Right hindlimb (tissue), 1 donor: Measurements from ENCODE around the gene ZNF641.

Experiments used
- DNase-seq: peaks from one replicate; pipeline ENCODE4 v3.0.0-alpha.2; 2018

The ZNF641 gene

DNA sequence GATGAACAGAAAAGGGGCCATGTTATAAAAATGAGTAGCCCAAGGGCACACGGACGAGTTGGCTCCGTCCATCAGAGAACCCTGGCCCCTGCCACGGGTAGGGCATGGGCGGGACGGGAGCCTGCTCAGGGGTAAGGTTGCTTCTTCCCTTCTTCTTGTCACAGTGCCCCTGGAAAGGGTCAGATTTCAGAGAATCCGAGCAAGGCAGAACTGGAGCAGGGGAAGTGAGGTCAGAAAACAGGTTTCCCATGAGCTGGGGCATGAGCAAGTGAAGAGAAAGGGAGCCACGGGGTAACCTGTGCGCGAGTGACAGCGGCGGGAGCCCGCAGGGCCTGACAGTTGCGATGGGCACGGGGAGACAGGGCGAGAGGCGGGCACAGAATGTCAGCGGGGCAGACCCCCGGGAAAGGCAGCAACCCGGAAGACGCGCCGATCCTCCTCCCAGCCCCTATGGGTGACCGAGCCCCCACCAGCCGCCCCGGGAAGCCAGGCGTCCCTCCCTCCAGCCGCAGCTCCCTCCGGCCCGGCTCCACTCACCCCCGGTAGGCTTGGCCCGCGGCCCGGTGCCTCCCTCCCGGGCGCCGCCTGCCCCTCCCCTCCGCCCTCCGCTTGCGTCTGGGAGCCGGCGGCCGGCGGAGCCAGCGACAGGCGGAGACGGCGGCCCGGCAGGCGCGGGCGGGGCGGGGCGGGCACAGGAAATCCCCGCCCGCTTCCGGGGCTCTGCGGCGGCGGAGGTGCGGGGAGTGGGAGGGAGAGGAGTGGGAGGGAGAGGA is at the start of gene ZNF641:
Gene ZNF641 (minus strand): TSS at position 671 of the 773 bp plus-strand sequence. CDS start 2,829 bp downstream, outside the sequence.
- peak; percentile 88 for DNase-seq

DNA sequence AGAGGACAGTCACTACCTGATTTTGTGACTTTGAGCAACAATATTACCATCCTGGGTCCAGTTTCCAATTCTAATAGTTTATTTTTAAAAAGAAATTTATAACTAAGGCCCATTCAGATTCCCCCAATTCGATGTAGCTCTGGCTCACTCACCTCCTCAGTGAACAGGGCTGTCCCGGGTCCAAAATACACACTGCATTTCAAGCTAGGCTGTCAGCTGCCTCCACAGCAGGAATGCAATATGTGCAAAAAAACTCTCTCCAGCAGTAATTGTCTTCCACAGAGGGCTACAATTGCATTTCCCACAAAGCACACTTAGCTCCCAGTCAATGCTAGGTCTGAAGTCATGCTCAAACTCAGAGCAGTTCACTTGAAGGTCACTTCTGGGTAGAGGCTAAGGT is 39.3 kb upstream of the ZNF641 start:
- no peak for DNase-seq

DNA sequence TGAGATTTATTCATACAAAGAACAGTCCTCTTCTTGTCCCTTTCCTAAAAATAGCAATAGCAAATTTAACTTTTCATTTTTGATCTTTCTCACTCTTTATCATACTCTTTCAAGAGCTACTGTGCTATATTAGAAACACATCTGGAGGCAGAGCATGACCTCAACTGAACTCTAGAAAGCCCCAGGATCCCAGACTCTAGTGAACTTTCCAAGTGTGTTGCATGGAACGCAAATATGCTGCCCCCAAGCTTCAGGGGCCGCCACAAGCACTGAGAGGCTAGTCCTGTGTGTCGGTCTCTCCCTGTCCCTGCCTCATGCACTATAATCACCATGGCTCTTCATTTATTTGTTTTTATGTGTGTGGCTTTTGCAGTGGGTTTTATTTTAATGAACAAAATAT is 38.7 kb upstream of the ZNF641 start:
- DNase-seq = no peak

DNA sequence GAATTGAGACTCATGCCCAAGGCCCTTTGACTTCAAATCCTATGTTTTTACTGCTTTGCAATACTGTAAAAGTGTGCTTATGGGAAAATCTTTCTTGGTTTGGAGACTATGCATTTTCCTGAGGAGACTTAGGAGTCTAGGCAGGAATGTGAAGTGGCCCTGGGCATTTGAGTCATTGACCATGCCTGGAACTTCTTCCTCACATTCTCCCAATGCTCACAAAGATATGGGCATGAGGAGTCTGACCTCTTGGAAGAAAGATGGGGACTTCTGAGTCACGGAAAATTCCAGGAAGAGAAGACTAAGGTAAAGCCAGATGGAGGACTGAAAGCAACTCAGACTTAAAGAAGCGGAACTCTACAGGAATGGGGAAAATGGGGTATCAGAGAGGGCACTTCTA is 38.2 kb upstream of the ZNF641 start:
- no peak for DNase-seq

DNA sequence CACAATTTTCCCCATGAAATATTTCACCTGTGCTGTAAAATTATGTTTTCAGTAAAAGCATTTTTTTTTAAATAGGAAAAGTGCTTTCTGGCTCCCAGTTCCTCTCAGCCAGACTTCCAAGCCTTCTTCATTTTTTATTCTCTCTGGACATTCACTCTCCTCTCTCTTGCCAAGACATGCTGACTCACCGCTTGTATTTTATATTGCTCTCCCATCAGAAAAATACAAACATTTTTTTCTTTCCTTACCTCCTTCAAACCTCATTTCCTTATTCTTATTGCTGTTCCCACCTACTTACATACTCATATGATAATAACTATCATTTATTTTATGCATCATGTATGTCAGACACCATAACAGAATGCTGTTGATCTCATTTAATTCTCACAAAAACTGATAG is 37.7 kb upstream of the ZNF641 start:
- no peak for DNase-seq

DNA sequence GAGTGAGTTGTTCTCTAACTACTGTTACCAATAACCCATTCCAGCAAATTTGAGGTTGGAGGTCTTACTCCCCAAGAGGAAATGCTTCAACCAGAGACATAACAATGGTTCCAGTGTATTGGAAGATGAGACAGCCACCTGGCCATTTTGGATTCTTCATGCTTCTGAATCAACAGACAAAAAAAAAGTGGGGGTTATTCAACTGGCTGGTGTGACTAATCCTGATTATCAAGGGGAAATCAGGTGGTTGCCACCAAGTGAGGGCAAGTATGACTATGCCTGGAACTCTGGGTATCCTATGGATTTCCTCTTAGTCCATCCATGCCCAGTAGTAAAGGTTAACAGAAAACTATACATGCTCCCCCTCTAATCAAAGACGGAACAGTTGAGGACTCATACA is 29.9 kb upstream of the ZNF641 start:
- DNase-seq = no peak

DNA sequence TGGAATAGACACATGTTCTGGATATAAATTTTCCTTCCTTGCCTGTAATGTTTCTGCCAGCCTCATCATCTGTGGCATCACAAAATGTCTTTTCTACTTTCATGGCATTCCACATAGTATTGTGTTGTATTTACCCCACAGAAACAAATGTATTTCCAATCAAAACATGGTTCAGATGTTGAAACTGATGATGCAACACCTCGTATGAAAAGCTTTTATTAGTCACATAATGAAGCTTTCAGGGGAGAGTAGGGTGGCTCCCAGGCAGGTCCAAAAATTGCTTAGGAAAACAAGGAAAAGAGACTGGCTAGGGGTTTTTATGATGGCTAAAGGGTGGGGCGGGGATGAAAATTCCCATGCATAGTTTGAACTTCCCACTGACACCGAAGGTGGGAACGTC is 29.1 kb upstream of the ZNF641 start:
- DNase-seq = no peak

DNA sequence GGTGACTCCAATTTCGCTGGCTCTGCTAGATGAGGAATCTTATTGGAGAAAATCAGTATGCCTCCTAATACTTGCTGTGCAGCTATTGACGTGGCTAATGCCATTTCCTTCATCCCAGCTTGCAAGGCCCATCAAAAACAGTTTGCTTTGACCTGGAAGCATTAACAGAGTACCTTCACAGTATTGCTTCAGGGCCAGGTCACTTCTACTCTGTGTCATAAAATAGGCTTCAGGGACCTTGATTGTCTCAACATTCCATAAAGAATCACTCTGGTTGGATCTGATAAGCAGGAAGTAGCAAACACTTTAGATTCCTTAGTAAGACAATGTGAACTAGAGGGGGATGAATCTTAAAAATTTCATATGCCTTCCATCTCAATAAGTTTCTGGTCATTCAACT is 26.9 kb upstream of the ZNF641 start:
- DNase-seq = no peak

DNA sequence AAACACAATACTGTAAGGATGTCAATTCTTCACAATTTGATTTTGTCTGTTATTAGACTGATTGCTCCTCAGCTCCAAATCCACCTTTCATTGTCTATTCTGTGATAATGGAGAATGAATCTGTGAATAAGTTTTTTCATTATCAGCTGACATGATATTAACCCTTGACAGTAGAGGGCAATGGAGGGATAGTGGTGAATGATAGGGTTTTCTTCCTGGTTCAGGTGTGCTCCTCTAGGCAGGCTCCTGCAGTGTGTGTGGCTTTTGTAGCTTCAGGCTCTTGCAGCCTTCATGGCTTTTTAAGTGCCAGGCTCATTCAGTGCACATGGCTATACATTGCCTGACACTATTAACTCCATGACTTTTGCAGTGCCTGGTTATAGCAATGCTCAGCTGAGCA is 23.4 kb upstream of the ZNF641 start:
- no peak for DNase-seq

DNA sequence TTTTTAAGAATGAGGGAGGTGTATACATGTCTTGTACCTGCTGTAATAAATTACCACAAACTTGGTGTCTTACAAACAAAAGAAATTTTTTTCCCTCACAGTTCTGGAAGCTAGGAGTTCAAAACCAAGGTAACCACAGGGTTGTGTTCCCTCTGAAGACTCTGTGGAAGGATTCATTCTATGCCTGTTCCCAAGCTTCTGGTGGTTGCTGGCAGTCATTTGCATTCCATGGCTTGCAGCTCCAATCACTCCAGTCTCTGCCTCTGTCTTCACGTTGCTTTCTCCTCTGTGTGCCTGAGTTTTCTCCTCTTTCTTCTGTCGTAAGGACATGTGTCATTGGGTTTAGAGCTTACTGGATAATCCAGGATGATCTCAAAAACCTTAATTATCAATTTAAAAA is 15.4 kb upstream of the ZNF641 start:
- DNase-seq = no peak

DNA sequence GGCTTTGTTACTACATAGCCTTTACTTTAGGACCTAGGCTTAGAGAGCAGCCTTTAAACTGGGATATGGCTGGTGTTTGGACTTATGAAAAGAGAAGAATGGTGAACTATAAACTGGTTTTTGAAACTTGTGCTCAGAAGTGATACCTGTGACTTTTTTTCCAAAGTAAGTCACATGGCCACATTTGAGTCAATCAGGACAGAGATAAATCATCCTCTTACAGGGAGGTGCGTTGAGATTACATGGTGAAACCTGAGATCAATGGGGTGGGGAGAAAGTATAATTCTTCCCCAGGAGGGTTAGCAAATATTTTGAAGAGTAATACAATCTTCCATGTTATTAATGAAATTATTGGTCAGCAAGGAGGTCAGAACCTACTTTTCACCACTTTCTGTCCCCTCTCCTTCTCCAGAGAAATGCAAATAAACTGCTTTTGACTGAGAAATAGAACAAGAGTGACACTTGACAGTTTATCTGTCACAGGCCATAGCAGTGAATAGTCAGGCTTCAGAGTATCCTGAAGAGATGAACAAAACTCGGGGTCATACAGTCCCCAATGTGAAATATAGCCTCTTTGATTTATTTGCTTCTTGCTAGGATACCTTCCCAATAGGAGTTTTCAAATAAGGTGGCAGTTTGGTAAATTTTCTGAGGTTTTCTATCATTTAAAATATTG is 11.1 kb upstream of the ZNF641 start:
- DNase-seq = no peak

DNA sequence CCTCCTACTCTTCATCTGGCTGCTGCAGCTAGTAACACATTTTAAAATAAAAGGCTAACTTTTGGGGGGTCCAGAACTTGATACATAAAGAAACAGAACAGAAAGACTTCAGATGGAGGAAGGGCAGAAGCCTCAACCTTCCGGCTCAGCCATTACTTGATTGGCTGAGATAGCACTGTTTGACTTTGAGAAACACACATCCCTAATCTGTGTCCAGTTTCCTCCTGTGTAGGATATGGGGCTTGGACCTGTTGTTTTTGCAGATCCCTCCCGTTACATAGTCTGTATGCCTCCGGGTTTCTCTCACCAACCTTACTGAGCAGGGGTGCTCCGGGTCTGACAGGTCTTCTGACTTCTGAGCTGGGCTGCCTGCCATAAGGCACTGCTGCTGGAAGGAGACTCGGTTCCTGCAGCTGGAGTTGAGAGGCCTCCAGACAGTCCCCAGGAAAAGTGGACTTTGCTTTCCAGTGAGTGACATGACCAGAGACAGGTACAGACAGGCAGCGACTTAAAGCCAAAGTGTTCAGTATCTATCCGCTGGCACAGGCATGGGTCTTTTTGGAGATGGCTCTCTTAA is 8.3 kb upstream of the ZNF641 start:
- DNase-seq = no peak

DNA sequence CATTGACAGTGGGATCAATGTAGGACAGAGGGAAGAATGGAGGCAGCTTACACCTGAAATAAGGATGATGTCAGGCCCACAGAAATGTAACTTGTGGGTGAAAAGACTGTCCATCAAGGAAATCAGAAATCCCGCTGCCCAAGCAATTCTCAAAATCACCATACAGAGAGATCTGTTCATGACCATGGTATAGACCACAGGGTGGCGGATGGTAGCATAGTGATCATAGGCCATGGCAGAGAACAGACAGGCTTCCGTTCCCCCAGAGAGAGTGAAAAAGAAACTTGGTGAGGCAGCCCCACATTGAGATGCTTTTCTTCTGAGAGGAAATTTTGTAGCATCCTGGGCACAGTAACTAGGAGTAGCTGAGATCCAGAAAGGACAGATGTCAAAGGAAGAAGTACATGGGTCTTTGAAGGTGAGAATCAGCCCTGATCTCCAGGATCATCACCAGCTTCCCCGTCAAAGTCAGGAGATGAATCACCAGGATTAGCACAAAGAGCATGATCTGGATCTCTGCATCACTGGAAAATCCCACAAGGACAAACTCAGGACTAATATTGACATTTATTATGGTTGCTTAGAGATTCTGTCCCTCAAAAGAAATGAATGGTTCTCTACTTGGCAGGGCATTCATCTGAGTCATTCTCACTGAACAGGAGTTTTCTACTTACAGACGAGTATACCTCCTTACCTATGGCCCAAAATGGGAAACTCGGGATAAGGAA is 5.5 kb upstream of the ZNF641 start:
- DNase-seq = no peak

DNA sequence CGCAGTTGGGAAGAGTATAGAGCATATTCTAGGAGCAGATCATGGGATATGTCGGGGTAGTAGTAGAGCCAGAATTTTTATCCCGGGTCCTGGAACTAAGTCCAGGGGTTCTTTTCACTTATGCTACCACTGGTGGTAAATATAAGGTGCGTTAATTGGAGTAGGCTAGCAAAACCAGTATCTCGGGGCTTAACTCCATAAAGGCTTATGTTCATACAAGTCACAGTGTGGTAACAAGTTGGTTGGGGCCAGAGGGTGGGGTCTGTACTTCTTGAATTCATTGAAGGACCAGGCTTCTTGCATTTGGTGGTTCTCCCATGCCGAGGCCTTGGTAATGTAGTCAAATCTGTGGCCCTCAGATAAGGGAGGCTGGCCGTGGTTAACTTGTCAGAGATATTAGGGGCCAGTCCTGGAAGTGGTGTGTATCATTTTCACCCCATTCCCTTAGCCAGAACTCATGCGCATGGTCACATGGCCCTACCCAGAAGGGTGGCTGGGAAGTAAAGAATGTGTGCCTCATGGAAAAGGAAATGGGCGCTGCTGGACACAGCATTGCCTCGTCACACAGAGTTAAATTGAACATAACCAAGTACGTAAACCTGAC is 1.5 kb upstream of the ZNF641 start:
- no peak for DNase-seq

DNA sequence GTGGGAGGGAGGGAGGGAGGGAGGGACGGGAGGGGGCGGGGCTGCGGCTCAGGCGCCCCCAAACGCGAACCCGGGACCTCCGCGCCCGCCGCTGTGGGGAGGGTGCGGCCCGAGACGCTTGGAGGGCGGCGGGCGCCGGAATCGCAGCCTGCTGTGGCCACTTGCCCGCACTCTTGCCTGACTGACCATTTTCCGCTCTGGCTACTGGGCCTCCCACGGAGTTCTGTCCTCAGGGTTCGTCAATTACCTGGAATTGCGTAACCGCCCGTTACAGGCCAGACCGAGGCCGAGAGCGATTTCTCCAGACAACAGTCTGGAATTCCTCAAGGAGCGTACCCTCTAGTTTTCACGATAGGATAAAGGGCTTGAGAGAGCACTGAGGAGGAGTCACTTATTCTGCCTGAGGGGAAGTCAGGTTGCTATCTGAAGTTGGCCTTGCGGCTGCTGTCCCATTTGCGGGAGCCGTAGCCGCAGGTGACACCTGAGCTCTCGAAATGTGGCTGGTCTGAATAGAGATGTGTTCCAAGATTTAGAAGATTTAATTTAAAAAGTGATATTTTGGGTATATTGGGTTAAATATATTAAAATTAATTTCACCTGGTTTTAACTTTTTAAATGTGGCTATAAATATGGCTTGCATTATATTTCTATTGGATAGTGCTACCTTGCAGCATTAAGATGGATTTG is 446 bp upstream of the ZNF641 start:
- DNase-seq = no peak

DNA sequence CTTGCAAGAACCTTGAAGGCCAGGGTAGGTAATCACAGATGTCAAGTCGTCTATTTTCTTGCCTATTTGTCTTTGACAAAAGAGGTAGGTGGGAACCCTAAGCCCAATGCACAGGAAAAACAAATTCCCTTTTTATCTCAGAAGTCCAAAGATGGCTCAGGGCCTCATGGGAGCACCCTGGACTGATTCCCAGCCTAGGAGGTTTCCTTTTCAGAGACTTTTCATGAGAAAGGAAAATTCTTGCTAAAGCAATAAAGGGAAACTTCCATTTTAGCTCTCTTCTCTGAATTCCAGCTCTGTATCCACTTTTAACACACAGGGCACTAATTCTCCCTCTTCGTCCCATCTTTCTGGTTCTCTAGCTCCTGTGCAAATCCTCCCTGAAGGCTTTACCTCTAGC is 1.2 kb downstream of the ZNF641 start:
- DNase-seq = peak; percentile 55

DNA sequence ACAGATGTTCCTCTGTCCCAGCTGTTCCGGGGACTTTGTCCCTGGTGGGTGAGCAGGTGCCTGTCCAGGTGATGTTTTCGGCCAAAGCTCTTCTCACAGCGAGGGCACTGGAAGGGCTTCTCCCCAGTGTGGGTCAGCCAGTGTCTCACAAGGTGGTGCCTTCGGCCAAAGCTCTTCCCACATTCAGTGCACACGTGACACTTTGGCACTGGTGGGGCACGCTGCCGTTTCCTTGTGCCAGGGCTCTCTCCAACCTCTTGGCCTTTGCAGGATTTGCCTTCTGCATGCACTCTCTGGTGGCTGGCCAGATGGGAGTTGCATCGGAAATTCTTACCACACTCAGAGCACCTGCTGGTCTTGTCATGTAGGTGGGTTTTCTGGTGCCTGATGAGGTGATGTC is 7.7 kb downstream of the ZNF641 start:
- no peak for DNase-seq

DNA sequence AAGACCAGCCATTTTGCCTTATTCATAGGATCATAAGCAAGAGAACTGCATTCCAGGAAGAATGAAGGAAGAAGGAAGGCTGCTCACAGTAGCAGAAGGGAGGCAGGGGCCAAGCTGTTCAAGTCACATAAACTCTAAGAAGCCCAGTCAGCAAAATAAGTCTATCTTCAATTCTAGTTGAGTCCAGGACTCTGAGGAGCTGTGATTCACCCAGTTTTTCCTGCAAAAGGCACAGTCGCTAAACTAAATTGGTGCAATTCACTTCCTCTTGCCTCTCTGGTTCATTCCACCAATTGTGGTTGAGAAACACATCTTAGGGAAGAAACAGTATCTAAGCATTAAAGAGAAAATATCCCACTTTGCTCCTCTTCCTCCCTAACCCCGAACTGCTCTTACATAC is 9.8 kb downstream of the ZNF641 start:
- no peak for DNase-seq

DNA sequence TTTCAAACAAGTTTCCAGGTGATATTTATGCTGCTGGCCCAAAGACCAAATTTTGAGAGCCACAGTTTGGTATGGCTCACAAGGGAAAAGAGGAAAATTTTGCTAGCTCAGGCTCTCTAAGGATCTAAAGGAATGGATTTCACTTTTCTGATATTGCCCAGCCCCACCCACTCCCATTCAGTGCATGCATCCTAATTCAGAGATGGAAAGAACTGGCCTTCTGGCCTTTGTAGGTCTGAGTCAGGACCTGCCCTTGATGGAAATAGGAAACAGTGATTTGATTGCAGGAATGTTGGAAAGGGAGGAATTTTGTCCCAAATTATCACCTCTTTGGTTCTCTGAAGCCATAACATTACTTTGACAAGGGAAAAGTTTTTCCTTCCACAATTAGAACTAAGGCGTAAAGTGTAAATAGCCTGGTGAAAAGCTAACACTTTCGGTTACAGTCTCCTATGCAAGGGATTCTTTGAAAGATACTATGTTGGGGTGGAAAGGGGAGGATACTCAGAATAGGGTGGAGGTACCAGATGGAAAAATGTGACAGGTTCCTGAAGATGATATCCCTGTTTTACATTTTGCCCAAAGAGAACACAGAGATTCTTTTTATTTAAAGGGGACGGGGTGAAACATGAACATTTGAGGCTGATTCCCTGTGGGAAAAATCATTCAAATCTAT is 11.1 kb downstream of the ZNF641 start:
- DNase-seq = no peak

DNA sequence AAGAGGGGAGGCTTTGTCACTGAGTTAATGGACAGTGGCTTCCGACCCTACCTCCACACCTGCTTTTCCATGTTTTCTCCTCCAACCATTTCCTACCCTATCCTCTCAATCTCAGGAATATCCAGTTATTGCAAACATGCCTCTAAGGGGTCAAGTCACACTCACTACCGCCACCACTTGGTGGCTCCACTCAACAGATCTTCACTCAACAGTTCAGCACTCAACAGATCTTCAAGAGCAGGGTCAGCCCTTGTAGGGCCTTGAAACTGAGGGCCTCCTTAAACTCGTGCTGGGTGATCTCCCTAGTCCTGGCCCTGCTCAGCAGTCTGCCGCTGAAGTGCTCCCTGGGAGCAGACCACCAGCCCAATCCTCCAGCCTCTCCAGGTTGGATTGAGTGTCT is 14.2 kb downstream of the ZNF641 start:
- DNase-seq = no peak

DNA sequence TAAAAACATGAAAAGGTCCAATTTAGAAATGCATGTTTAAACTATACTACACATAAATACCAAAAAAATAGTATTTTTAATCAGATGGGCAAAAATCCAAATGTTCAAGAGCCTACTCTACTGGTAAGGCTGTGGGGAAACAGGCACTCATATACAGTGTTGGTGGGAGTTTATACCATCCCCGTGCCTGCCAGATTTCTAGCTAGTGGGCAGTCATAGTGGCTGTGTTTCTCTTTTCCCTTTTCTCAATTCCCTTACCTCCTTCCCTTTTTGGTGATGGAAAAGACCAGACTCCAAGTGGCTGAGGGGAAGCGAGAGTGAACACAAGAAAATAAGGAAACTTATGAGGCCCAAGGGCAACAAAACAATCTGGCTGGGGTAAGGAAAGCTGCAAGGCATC is 14.7 kb downstream of the ZNF641 start:
- no peak for DNase-seq

DNA sequence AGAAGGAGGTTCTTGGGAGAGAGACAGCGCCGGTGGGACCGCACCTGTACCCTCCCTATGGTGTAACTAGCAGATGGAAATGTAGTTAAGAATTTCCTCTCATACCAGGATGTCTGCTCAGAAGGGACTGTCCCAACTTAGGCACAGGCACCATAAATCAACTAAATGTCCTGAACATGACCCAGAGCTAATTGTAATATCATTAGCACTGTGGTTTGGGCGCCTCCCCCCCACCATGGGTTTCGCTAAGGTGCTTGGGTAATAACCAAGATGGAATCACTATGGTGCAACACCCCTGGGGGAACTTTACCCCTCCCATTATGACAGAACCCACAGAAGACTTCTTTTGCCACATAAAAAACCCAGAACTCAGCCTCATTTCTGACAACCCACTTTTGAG is 15.9 kb downstream of the ZNF641 start:
- DNase-seq = no peak
